AG08395 (cell line): ENCODE data around the gene RIGI.
"Not testable (repeated sequence)": the region's sequence is repeated elsewhere in the genome, so short reads cannot be mapped to it uniquely, and the experiment has no call there.

Experiments used
- DNase-seq: peaks from one replicate; pipeline ENCODE4 v3.0.0; 2012; ENCODE audit warnings: mixed read lengths, low spot score

RIGI gene

DNA sequence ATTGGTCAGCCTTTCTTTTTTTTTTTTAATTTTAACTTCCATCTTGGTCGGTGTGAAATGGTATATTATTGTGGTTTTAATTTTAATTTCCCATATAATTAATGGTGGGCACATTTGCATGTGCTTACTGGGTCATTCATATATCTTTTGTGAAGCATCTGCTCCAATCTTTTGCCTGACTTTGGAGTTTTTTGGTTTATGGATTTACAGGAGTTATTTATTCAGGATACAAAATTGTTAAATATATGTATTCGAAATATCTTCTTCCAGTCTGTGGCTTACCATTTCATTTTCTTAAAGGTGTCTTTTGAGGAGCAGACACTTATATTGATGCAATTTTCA is 682 bp upstream of the RIGI start:
- DNase-seq: no peak

DNA sequence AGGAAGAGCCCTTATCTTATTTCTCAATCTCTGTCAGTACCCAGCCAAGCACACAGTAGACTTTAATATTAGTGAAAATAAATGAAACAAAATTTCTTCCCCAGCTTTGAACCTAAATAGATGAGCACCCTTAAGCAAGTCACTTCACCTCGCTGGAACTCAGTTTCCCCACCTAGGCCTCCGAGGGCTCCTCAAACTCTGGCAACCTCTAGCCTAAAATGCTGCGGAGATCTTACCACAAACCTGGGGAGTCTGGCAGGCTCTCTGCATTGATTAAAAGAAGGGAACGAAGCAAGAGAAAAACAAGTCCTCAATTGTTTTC is 326 bp downstream of the RIGI start:
- DNase-seq: no peak

DNA sequence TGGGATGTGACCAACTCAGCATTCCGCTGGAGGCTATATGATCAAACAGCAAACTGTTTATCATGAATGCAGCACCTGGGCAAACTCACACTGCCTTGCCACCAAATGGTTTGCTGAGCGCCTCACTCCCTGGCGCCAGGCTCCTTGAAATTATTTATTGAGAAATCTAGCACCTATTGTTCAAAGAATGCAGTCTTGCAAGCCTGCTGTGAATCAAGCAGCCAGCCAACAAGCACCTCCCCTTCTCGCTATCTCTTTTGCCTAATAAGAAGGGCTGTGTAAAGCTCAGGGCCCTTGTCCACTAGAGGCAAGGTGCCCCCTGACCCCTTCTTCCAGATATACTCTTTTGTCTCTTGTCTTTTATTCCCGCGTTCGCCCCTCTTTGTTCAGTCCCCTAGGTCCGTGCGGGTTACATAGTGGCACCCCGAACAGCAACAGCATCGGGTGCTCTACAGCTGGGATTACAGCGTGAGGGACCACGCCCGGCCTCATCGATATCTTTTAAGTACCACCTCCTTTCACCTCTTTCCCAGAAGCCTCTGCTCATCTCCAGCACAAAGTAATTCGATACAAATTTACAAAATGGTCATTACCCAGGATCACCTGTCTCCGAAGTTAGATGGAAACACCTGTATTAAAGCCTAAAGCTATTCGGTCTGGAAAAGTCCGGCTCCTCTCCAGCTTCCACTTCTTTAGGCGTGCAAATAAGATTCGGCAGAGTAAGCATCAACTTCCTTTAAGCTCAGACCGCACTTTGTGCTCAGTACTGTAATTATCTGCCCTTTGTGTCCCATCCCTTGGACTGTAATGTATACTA is 896 bp downstream of the RIGI start:
- DNase-seq: no peak

DNA sequence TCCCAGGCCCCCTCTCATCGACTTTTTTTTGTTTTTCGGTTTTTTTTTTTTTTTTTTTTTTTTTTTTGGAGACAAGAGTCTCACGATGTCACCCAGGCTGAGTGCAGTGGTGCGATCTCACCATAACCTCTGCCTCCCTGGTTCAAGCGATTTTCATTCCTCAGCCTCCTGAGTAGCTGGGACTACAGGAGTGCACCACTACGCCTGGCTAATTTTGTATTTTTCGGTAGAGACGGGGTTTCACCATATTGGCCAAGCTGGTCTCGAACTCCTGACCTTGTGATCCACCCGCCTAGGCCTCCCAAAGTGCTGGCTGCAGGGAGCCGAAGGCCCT is 1.5 kb downstream of the RIGI start:
- not testable (repeated sequence) for DNase-seq

DNA sequence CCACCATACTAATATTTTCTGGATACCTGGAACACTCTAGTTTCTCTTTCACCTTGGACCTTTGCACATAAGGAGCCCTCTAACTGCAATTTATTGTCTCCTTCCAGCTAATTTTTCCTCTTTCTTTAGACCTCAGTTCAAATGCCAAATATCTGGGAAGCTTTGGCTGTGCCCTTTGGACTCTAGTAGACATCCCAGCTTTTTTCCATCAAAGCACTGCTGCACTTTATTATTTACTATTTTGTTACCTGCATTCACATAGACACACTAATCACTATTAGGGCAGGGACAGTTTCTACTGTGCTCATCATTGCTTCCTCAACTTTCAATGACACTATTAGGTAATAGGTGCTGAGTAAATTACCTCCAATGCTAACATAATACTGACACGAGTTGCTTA is 2.1 kb downstream of the RIGI start:
- no peak for DNase-seq

DNA sequence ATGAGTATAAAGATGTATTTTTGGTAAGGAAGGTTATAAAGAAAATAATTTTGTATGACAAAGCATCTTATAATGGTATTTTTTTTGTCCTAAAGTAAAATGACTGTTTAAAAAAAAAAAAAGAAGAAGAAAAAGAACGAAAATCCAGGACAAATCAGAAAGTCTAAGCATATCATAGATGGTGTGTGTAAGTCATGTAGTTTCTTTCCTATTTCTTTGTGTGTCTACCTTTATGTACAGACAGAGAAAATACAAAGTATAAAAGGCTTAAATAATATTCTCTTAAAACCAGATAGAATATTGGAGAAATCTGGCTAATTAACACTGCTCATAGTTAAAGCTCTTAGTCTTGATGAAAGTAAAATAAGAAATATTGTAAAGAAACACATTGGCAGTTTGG is 7.7 kb downstream of the RIGI start:
- DNase-seq: no peak

DNA sequence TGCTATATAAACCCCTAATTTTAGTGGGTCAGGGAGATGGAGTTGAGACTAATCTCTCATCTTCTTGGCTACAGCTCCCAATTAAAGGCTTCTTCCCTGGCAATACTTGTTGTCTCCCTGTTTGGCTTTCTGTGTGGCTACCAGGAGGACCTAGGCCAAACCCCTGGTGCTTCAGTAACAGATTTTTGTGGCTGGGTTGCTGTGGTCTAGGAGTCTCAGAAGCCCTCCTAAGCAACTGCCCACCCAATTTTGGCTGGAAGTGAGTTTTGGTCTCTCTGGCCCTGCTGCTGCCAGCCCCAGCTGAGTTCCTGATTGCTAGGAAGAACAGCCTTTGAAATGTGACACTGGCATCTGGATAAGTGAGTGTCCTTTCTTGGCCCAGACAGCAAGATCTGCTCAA is 9.8 kb downstream of the RIGI start:
- no peak for DNase-seq

DNA sequence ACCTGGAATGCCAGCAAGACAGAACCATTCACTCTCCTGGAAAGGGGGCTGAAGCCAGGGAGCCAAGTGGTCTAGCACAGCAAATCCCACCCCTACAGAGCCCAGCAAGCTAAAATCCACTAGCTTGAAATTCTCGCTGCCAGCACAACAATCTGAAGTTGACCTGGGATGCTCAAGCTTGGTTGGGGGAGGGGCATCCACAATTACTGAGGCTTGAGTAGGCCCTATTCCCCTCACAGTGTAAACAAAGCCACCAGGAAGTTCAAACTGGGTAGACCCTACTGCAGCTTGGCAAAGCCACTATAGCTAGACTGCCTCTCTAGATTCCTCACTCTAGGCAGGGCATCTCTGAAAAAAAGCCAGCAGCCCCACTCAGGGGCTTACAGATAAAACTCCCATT is 17.3 kb downstream of the RIGI start:
- DNase-seq: no peak

DNA sequence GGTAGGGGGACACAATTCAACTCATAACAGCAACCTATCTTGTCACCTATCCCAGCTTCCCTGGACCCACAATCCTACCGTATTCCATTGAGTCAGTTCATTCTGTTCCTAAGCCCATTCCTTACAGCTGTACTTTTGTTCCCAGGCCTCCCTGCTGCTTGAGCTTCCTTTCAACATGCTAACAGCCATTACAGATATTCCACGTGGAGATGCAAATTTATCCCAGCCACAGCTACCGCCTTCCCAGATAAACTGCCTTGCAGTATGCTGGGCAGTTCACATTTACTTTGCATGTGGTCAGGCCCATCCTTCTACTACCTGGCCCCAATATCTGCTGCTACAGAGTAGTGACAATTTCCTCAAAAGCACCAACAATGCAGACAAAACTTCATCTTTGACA is 23.0 kb downstream of the RIGI start:
- DNase-seq: no peak

DNA sequence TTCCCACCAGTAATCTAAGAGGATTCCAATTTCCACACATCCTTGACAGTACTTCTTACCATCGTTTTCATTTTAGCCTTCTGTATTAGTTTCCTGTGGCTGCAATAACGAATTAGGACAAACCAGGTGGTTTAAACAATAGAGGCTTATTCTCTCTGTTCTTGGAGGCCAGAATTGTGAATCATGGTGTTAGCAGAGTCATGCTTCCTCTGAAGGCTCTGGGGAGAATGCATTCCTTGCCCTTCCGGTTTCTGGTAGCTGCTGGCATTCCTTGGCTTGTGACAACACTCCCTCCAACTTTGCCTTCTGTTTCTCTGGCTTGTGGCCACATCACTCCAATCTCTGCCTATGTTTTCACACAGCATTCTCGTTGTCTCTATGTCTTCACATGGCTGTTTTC is 23.5 kb downstream of the RIGI start:
- no peak for DNase-seq

DNA sequence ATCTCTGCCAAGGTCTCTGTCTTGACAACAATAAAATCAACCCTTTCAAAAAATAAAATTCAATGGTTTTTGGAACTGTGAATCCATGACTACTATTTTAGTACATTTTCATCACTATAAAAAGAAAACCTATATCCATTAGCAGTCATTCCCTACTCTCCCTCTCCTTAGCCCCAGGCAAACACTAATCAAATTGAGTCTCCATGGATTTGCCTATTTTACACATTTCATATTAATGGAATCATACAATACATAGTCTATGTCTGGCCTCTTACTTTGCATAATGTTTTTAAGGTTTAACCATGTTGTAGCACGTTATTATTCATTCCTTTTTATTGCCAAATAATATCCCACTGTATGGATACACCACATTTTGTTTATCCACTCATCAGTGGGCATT is 24.1 kb downstream of the RIGI start:
- DNase-seq: no peak

DNA sequence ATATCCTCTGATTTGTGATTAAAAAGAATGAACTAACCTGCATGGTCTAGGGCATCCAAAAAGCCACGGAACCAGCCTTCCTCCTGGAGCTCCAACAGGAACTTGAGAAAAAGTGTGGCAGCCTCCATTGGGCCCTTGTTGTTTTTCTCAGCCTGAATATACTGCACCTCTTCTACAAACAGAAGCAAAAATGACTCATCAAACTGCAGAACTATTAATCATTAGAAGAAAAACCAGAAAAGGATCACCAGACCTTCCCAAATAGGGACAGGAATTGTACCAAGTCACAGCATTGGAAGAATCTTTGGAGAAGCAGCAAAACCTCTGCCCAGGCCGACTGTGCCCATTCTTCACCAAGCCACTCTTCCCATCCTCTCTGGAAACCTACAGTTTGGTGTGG is 25.2 kb downstream of the RIGI start:
- DNase-seq: peak; percentile 16

DNA sequence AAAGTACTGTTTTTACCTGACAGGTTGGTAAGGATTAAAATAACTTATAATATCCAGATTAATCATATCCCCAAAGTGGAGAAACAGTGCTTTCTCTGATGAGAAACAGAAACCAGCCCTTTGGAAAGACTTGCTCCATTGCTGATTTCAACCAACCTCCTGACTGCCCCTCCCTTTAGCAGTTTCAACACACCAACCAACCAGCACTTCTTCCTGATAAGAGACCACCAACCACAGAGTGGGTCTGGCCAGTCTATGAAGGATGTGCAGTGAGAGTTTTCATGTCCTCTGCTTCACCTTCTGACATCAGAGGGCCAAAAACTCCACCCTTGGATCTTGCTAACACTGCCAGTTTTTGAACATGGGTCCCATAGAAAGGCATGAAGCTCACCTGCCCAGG is 28.1 kb downstream of the RIGI start:
- no peak for DNase-seq

DNA sequence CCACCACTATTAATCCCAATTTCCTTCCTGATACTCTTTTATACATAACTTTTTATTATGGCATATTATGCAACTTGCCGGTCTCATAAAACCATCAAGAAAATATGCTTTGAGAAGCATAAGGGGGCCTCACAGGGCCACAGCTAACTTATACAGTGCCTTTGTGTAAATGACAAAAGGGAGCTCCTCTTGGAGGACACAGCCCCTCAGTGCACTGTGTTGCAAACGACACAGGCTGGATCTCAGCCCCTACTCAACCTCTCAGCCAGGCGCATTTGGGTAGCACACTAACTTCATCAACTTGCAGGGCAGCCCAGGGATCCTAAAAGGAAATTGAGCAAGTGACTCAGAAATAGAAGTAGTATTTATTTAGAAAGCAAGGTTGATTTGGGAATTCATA is 35.4 kb downstream of the RIGI start:
- DNase-seq: no peak

DNA sequence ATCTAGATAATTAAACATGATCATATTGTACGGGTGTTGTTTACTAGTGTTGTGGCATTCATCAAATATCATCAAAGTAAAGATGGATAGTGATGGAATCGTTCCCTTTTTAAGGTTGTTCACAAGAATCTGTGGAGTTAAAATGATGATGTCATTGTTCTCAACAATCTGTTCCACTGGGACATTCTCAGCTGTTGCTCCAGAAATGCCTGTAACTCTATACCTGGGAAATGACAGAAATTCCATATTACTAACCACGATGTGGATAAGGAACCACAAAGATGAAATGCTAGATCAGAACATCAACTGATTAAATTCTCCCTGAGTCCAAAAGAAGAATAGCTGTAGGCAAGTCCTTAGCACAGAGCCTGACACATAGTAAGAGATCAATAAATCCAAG is 38.0 kb downstream of the RIGI start:
- no peak for DNase-seq

DNA sequence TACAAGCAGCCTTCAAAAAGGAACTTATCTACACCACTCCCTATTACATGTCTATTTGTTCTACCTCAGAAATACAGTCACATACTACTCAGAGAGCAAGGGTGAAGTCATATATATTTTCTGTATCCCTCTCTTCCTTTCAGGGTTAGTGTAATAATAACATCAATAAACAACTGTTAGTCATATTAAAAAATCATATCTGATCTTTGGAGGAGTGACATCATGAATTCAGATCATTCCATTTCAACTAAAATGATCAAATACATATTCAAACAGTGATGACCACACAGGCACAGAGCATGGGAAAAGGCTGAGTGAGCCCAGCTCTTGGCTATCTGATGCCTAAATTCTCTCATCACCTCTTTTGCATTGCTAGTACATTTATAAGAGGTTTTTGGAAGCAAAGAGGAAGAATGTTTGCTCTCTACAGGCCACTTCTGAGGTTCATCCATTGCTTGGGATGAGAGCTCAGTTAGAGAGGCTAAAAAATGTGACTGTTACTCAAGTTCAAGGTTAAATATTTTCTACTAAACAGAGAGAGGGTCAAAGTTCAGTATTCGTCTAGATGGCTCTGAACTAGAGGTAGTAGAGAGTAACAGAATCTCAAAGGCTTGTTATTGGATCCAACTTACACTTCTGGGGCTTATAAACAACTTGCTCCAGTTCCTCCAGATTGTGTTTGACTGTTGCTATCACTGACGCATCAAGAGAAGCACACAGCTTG is 39.0 kb downstream of the RIGI start:
- no peak for DNase-seq

DNA sequence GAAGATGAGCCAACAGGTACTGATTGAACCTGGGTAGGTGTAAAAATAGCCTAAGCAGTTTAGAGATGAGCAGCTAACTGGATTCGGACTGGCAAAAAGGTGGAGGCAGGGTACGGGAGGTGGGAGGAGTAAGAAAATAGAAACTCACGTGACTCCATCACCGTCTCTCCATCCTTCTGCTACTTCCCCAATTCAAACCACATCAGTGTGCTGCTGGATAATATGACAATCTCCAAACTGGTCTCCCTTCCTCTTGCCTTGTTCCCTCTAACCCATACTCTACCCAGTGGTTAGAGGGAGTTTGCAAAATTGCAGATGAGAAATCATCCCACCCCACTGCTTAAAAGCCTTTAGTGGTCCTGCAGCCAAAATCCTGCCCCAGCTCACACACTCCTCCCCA is 42.7 kb downstream of the RIGI start:
- no peak for DNase-seq
